ENCODE data around the gene ACADM. TPM values are rescaled to one million over a fixed set of nuclear protein-coding genes. Genes with fewer than 3 reads are reported as not detected.
"Not testable (repeated sequence)": the region's sequence is repeated elsewhere in the genome, so short reads cannot be mapped to it uniquely, and the experiment has no call there.

ACADM gene
- total RNA-seq, 1 experiment from 2014 or later: 36.5 TPM

GRCh38 chr1:75808921-75809320 is 84.4 kb downstream of the ACADM start:
- Histone ChIP-seq H3K4me2 (no peak overlapping the region), H3K9me3 (ENCODE audit: insufficient read depth, low read depth) (no peaks in the 10 kb centered on the region), H3K4me1 (replicated peaks; ENCODE audit: insufficient read depth) (no peaks in the 10 kb centered on the region), H3K27ac (no peak overlapping the region), H3K36me3 (ENCODE audit: low read depth) (no peaks in the 10 kb centered on the region), H3K9me2 (ENCODE audit: insufficient read depth) (no peaks in the 10 kb centered on the region), H2AFZ (no peak overlapping the region), H3K27me3 (ENCODE audit: insufficient read depth, low read depth) (no peaks in the 10 kb centered on the region), H3K79me2 (ENCODE audit: low read depth) (no peaks in the 10 kb centered on the region), H3K4me3 (no peak overlapping the region), H4K20me1 (ENCODE audit: insufficient read depth) (no peaks in the 10 kb centered on the region), H3F3A (ENCODE audit: insufficient read depth, low read depth) (no peaks in the 10 kb centered on the region)
- no peak for DNase-seq
- BruUV-seq (replicated peaks): no TSS peak
- intact Hi-C loops (cut with micrococcal nuclease; ENCODE audit: unreplicated experiment): no loop called here
- no peak for TF ChIP-seq CTCF (conservative IDR thresholded peaks at IDR 0.05)
- ChIA-PET POLR2A (ENCODE audit: unreplicated experiment) (no interaction called here), CTCF (no interaction called here)

- BruUV-seq (replicated peaks); H3K27me3 ChIP-seq (ENCODE audit: insufficient read depth, low read depth); DNase-seq; H3F3A ChIP-seq (ENCODE audit: insufficient read depth, low read depth); H3K4me3 ChIP-seq; H3K79me2 ChIP-seq (ENCODE audit: low read depth); H3K4me1 ChIP-seq (replicated peaks; ENCODE audit: insufficient read depth); H3K4me2 ChIP-seq; H3K27ac ChIP-seq; H3K9me2 ChIP-seq (ENCODE audit: insufficient read depth); intact Hi-C loops (cut with micrococcal nuclease; ENCODE audit: unreplicated experiment); H3K36me3 ChIP-seq (ENCODE audit: low read depth); H2AFZ ChIP-seq; H4K20me1 ChIP-seq (ENCODE audit: insufficient read depth); H3K9me3 ChIP-seq (ENCODE audit: insufficient read depth, low read depth): not testable (repeated sequence)
- POLR2A ChIA-PET (ENCODE audit: unreplicated experiment): interaction anchor here (0.7 kb wide), 1 partner anchor 11 kb away, joined by 7 read pairs; no protein-coding TSS in a partner anchor
- CTCF ChIA-PET: interaction anchor here (0.7 kb wide), 1 partner anchor 1728 kb away, joined by 3 read pairs; no protein-coding TSS in a partner anchor
Measured at GRCh38 chr1:75810113-75810512, 85.6 kb downstream of the ACADM start.

- Histone ChIP-seq H3K4me3 (no peak overlapping the region), H3K4me2 (no peak overlapping the region), H3K27ac (no peak overlapping the region), H4K20me1 (ENCODE audit: insufficient read depth) (no peaks in the 10 kb centered on the region), H3K79me2 (ENCODE audit: low read depth) (no peaks in the 10 kb centered on the region), H3F3A (ENCODE audit: insufficient read depth, low read depth) (no peaks in the 10 kb centered on the region), H3K9me2 (ENCODE audit: insufficient read depth) (no peaks in the 10 kb centered on the region), H3K27me3 (ENCODE audit: insufficient read depth, low read depth) (no peaks in the 10 kb centered on the region), H3K9me3 (ENCODE audit: insufficient read depth, low read depth) (no peaks in the 10 kb centered on the region), H3K4me1 (replicated peaks; ENCODE audit: insufficient read depth) (no peaks in the 10 kb centered on the region), H2AFZ (no peak overlapping the region), H3K36me3 (ENCODE audit: low read depth) (no peaks in the 10 kb centered on the region)
- DNase-seq: no peak
- BruUV-seq (replicated peaks): no TSS peak
- TF ChIP-seq EZH2 (IDR thresholded peaks at IDR 0.05; ENCODE audit: low read depth) (no peak), CTCF (conservative IDR thresholded peaks at IDR 0.05) (no peak)
- ChIA-PET CTCF (no interaction called here), POLR2A (ENCODE audit: unreplicated experiment) (no interaction called here)
- intact Hi-C loops (cut with micrococcal nuclease; ENCODE audit: unreplicated experiment): no loop called here
Measured at GRCh38 chr1:75811211-75811981, 86.9 kb downstream of the ACADM start.

GRCh38 chr1:75812065-75812464 is 87.6 kb downstream of the ACADM start:
- intact Hi-C loops (cut with micrococcal nuclease; ENCODE audit: unreplicated experiment): no loop called here
- Histone ChIP-seq H3K4me3 (no peak overlapping the region), H3K9me3 (ENCODE audit: insufficient read depth, low read depth) (no peaks in the 10 kb centered on the region), H3K79me2 (ENCODE audit: low read depth) (no peaks in the 10 kb centered on the region), H4K20me1 (ENCODE audit: insufficient read depth) (no peaks in the 10 kb centered on the region), H3F3A (ENCODE audit: insufficient read depth, low read depth) (no peaks in the 10 kb centered on the region), H3K4me1 (replicated peaks; ENCODE audit: insufficient read depth) (no peaks in the 10 kb centered on the region), H3K4me2 (no peak overlapping the region), H3K9me2 (ENCODE audit: insufficient read depth) (no peaks in the 10 kb centered on the region), H3K27me3 (ENCODE audit: insufficient read depth, low read depth) (no peaks in the 10 kb centered on the region), H3K27ac (no peak overlapping the region), H2AFZ (no peak overlapping the region), H3K36me3 (ENCODE audit: low read depth) (no peaks in the 10 kb centered on the region)
- BruUV-seq (replicated peaks): no TSS peak
- POLR2A ChIA-PET (ENCODE audit: unreplicated experiment): interaction anchor here (0.6 kb wide), 1 partner anchor 786 kb away, joined by 4 read pairs; no protein-coding TSS in a partner anchor
- TF ChIP-seq EZH2 (IDR thresholded peaks at IDR 0.05; ENCODE audit: low read depth) (no peak), CTCF (conservative IDR thresholded peaks at IDR 0.05) (no peak)
- no peak for DNase-seq
- CTCF ChIA-PET: no interaction called here
